22Rv1 (cell line): ENCODE data around the gene IFITM1.

Experiments used
- H3K27ac ChIP-seq: fragments of 450-650 bp; 2 replicates; pipeline ENCODE4 v1.5.1; 2017
- CTCF ChIP-seq: fragments of 450-650 bp; IDR thresholded peaks from 2 replicates; pipeline ENCODE4 v1.5.1; 2017; ENCODE audit warnings: mild to moderate bottlenecking
- ZFX ChIP-seq: fragments of 450-650 bp; IDR thresholded peaks from 2 replicates; pipeline ENCODE4 v1.6.1; 2017; ENCODE audit warnings: antibody characterized with exemption, borderline replicate concordance

The IFITM1 gene

GRCh38 chr11:298406-299065, 15.3 kb upstream of the IFITM1 start:
- no peak for TF ChIP-seq ZFX
- no peak for TF ChIP-seq CTCF
- H3K27ac ChIP-seq = no peak overlapping the region

- TF ChIP-seq ZFX = no peak
- H3K27ac ChIP-seq = no peak within 1 kb of the TSS
Observed at GRCh38 chr11:299081-299891, 14.6 kb upstream of the IFITM1 start, which contains the start of gene IFITM5. TSS of gene IFITM5 (minus strand) at chr11:299526. CDS start at chr11:299490, 36 bp downstream.

- H3K27ac ChIP-seq = no peak overlapping the region
Observed at GRCh38 chr11:299951-300735, 13.7 kb upstream of the IFITM1 start.

GRCh38 chr11:303363-303762, 10.5 kb upstream of the IFITM1 start:
- no peak overlapping the region for H3K27ac ChIP-seq

More at GRCh38 chr11:299951-300735, 13.7 kb upstream of the IFITM1 start:
- TF ChIP-seq ZFX (no peak), CTCF (no peak)

GRCh38 chr11:304061-304506, 9.8 kb upstream of the IFITM1 start:
- H3K27ac ChIP-seq = no peak overlapping the region
- TF ChIP-seq CTCF = no peak
- no peak for TF ChIP-seq ZFX

More at GRCh38 chr11:303363-303762, 10.5 kb upstream of the IFITM1 start:
- no peak for TF ChIP-seq ZFX
- no peak for TF ChIP-seq CTCF

GRCh38 chr11:304915-305843, 8.7 kb upstream of the IFITM1 start:
- TF ChIP-seq ZFX (no peak), CTCF (peak; percentile 80)
- H3K27ac ChIP-seq = no peak overlapping the region

GRCh38 chr11:305844-306211, 8.0 kb upstream of the IFITM1 start:
- H3K27ac ChIP-seq = no peak overlapping the region
- no peak for TF ChIP-seq CTCF
- no peak for TF ChIP-seq ZFX
